ENCODE data around the gene GPR37L1. TPM values are rescaled to one million over a fixed set of nuclear protein-coding genes. Genes with fewer than 3 reads are reported as not detected.

The GPR37L1 gene
- total and polyA plus RNA-seq, 7 experiments from 2014 or later: 0.02 to 0.09 TPM; not detected in 5

Other genes with a start within 250 kb of the GPR37L1 start
- 1 to 10 TPM in 2 of 5 experiments, under 1 TPM in 3; 0.30 to 1.4 (median 0.66) TPM for gene SHISA4, start 234.0 kb upstream of the GPR37L1 start, total RNA-seq
- gene SHISA4, start 234.0 kb upstream of the GPR37L1 start, polyA plus RNA-seq: not detected
- gene LMOD1, start 176.4 kb upstream of the GPR37L1 start, total RNA-seq: not detected
- gene LMOD1, start 176.4 kb upstream of the GPR37L1 start, polyA plus RNA-seq: not detected
- gene TIMM17A, start 167.4 kb upstream of the GPR37L1 start, total RNA-seq: 10 to 100 TPM; 27.1 to 58.4 (median 43.1) TPM
- gene TIMM17A, start 167.4 kb upstream of the GPR37L1 start, polyA plus RNA-seq: 10 to 100 TPM; 20.6 to 25.5 TPM
- 10 to 100 TPM; 19.4 to 43.4 (median 26.8) TPM for gene RNPEP, start 140.3 kb upstream of the GPR37L1 start, total RNA-seq
- 10 to 100 TPM; 23.1 to 30.2 TPM for gene RNPEP, start 140.3 kb upstream of the GPR37L1 start, polyA plus RNA-seq
- 1 to 10 TPM in 3 of 5 experiments, under 1 TPM in 2; 0.19 to 2.8 (median 2.0) TPM for gene ELF3, start 112.3 kb upstream of the GPR37L1 start, total RNA-seq
- under 1 TPM in 1 of 2 donors, not detected in 1; 0.29 TPM for gene ELF3, start 112.3 kb upstream of the GPR37L1 start, polyA plus RNA-seq
- 10 to 100 TPM; 38.2 to 99.4 (median 54.3) TPM for gene ARL8A, start 21.8 kb downstream of the GPR37L1 start, total RNA-seq
- gene ARL8A, start 21.8 kb downstream of the GPR37L1 start, polyA plus RNA-seq: 1 to 10 TPM; 5.5 to 6.3 TPM
- 100 to 1,000 TPM in 2 of 5 experiments, 10 to 100 TPM in 3; 43.2 to 258 (median 97.0) TPM for gene PTPN7, start 37.7 kb downstream of the GPR37L1 start, total RNA-seq
- gene PTPN7, start 37.7 kb downstream of the GPR37L1 start, polyA plus RNA-seq: 10 to 100 TPM; 40.4 to 78.6 TPM
- gene LGR6, start 70.9 kb downstream of the GPR37L1 start, total RNA-seq: 1 to 10 TPM in 1 of 5 experiments, under 1 TPM in 3, not detected in 1; 0.16 to 5.8 (median 0.67) TPM
- gene LGR6, start 70.9 kb downstream of the GPR37L1 start, polyA plus RNA-seq: under 1 TPM; 0.22 to 0.29 TPM
- gene UBE2T, start 219.0 kb downstream of the GPR37L1 start, total RNA-seq: 10 to 100 TPM in 1 of 5 experiments, 1 to 10 TPM in 3, under 1 TPM in 1; 0.82 to 51.1 (median 3.5) TPM
- 10 to 100 TPM in 1 of 2 donors, 1 to 10 TPM in 1; 9.5 to 11.6 TPM for gene UBE2T, start 219.0 kb downstream of the GPR37L1 start, polyA plus RNA-seq
- gene PPP1R12B, start 225.8 kb downstream of the GPR37L1 start, total RNA-seq: 10 to 100 TPM; 23.6 to 38.1 (median 31.0) TPM
- 1 to 10 TPM; 5.2 to 6.7 TPM for gene PPP1R12B, start 225.8 kb downstream of the GPR37L1 start, polyA plus RNA-seq

Data from naive thymus-derived CD4-positive, alpha-beta T cell (primary cell).